ENCODE results near the gene GALC. TPM values are rescaled to one million over a fixed set of nuclear protein-coding genes. Genes with fewer than 3 reads are reported as not detected.
A peak's percentile ranks its signal among the peaks of the same experiment; 100 is the strongest.

GALC gene
- total RNA-seq, 3 donors from 2014 or later = 21.2 to 29.8 (median 24.3) TPM

- Histone ChIP-seq H3K4me1 (ENCODE audit: low read depth) (no peaks in the 10 kb centered on the region), H3K4me3 (no peak overlapping the region), H3K36me3 (ENCODE audit: low read depth) (no peaks in the 10 kb centered on the region), H3K9me3 (no peaks in the 10 kb centered on the region)
- DNase-seq (no peak), ATAC-seq (peak; percentile 43)
- TF ChIP-seq CTCF (IDR thresholded peaks at IDR 0.05) = no peak
- intact Hi-C loops (cut with DNase I, micrococcal nuclease) = no loop called here
Observed at GRCh38 chr14:87999277-87999676, 6.3 kb upstream of the GALC start.

- no peaks in the 10 kb centered on the region for H3K9me3 ChIP-seq
- no peak overlapping the region for H3K4me3 ChIP-seq
- DNase-seq = no peak
Observed at GRCh38 chr14:87998482-87998881, 5.5 kb upstream of the GALC start.

GRCh38 chr14:87996291-87996592 lies 3.3 kb upstream of the GALC start:
- intact Hi-C loops (cut with DNase I, micrococcal nuclease) = no loop called here
- DNase-seq (no peak), ATAC-seq (no peak)
- no peaks in the 10 kb centered on the region for H3K36me3 ChIP-seq (ENCODE audit: low read depth)
- peaks cover 4% of the 10 kb centered on the region for H3K4me1 ChIP-seq (ENCODE audit: low read depth)
- no peak overlapping the region for H3K4me3 ChIP-seq
- TF ChIP-seq CTCF (IDR thresholded peaks at IDR 0.05) = no peak
- H3K9me3 ChIP-seq = no peaks in the 10 kb centered on the region

More at GRCh38 chr14:87998482-87998881, 5.5 kb upstream of the GALC start:
- H3K4me1 ChIP-seq (ENCODE audit: low read depth) = no peaks in the 10 kb centered on the region
- intact Hi-C loops (cut with DNase I, micrococcal nuclease) = no loop called here
- no peaks in the 10 kb centered on the region for H3K36me3 ChIP-seq (ENCODE audit: low read depth)
- no peak for ATAC-seq
- TF ChIP-seq CTCF (IDR thresholded peaks at IDR 0.05) = no peak

- no peak overlapping the region for H3K4me3 ChIP-seq
- no peaks in the 10 kb centered on the region for H3K36me3 ChIP-seq (ENCODE audit: low read depth)
- no peak for DNase-seq
- TF ChIP-seq CTCF (IDR thresholded peaks at IDR 0.05) = no peak
- H3K4me1 ChIP-seq (ENCODE audit: low read depth) = peaks cover 7% of the 10 kb centered on the region
- H3K9me3 ChIP-seq = no peaks in the 10 kb centered on the region
- ATAC-seq = no peak
- intact Hi-C loops (cut with DNase I, micrococcal nuclease) = no loop called here
Observed at GRCh38 chr14:87995500-87996290, 2.7 kb upstream of the GALC start.

GRCh38 chr14:87994974-87995373 lies 2.0 kb upstream of the GALC start:
- intact Hi-C loops (cut with DNase I, micrococcal nuclease) = no loop called here
- no peaks in the 10 kb centered on the region for H3K9me3 ChIP-seq
- ATAC-seq (no peak), DNase-seq (no peak)
- no peak overlapping the region for H3K4me3 ChIP-seq
- H3K36me3 ChIP-seq (ENCODE audit: low read depth) = no peaks in the 10 kb centered on the region
- H3K4me1 ChIP-seq (ENCODE audit: low read depth) = peaks cover 11% of the 10 kb centered on the region
- no peak for TF ChIP-seq CTCF (IDR thresholded peaks at IDR 0.05)

- no peak for ATAC-seq
- peaks cover 11% of the 10 kb centered on the region for H3K4me1 ChIP-seq (ENCODE audit: low read depth)
- H3K4me3 ChIP-seq = peak overlapping the region; percentile 68
- no peak for TF ChIP-seq CTCF (IDR thresholded peaks at IDR 0.05)
- DNase-seq = no peak
- intact Hi-C loops (cut with DNase I, micrococcal nuclease) = no loop called here
- H3K36me3 ChIP-seq (ENCODE audit: low read depth) = no peaks in the 10 kb centered on the region
- no peaks in the 10 kb centered on the region for H3K9me3 ChIP-seq
Observed at GRCh38 chr14:87992346-87992717, 650 bp downstream of the GALC start.
